ENCODE results near the gene TLE2.
A peak's percentile ranks its signal among the peaks of the same experiment; 100 is the strongest.
"Not testable (repeated sequence)": the region's sequence is repeated elsewhere in the genome, so short reads cannot be mapped to it uniquely, and the experiment has no call there.

TLE2 gene

GRCh38 chr19:2983351-2984214, 45.5 kb downstream of the TLE2 start:
- DNase-seq (ENCODE audit: low read depth): no peak

- no peak for DNase-seq (ENCODE audit: low read depth)
Measured at GRCh38 chr19:2982983-2983350, 46.1 kb downstream of the TLE2 start.

- DNase-seq (ENCODE audit: low read depth): no peak
Measured at GRCh38 chr19:2982561-2982960, 46.5 kb downstream of the TLE2 start.

- no peak for DNase-seq (ENCODE audit: low read depth)
Measured at GRCh38 chr19:2981898-2982297, 47.2 kb downstream of the TLE2 start.

- DNase-seq (ENCODE audit: low read depth): no peak
Measured at GRCh38 chr19:2978772-2979171, 50.3 kb downstream of the TLE2 start.

- DNase-seq (ENCODE audit: low read depth): no peak
Measured at GRCh38 chr19:2978166-2978767, 50.8 kb downstream of the TLE2 start.

- no peak for DNase-seq (ENCODE audit: low read depth)
Measured at GRCh38 chr19:2977746-2978138, 51.3 kb downstream of the TLE2 start.

GRCh38 chr19:2977001-2977745, 51.9 kb downstream of the TLE2 start, which contains the start of gene TLE6:
Gene TLE6 (plus strand): TSS chr19:2977564. CDS start chr19:2978234, 670 bp downstream.
- peak; percentile 88 for DNase-seq (ENCODE audit: low read depth)

GRCh38 chr19:2976609-2977000, 52.5 kb downstream of the TLE2 start:
- no peak for DNase-seq (ENCODE audit: low read depth)

- DNase-seq (ENCODE audit: low read depth): no peak
Measured at GRCh38 chr19:2974342-2975041, 54.6 kb downstream of the TLE2 start.

GRCh38 chr19:2973229-2973628, 55.9 kb downstream of the TLE2 start:
- no peak for DNase-seq (ENCODE audit: low read depth)

GRCh38 chr19:2970201-2970835, 58.8 kb downstream of the TLE2 start:
- no peak for DNase-seq (ENCODE audit: low read depth)

- DNase-seq (ENCODE audit: low read depth): no peak
Measured at GRCh38 chr19:2969104-2969504, 60.0 kb downstream of the TLE2 start.

GRCh38 chr19:2967972-2968371, 61.1 kb downstream of the TLE2 start:
- no peak for DNase-seq (ENCODE audit: low read depth)

- no peak for DNase-seq (ENCODE audit: low read depth)
Measured at GRCh38 chr19:2964874-2965273, 64.2 kb downstream of the TLE2 start.

- not testable (repeated sequence) for DNase-seq (ENCODE audit: low read depth)
Measured at GRCh38 chr19:2963631-2964030, 65.4 kb downstream of the TLE2 start.

- no peak for DNase-seq (ENCODE audit: low read depth)
Measured at GRCh38 chr19:2963122-2963521, 66.0 kb downstream of the TLE2 start.

GRCh38 chr19:2962018-2962670, 66.9 kb downstream of the TLE2 start:
- DNase-seq (ENCODE audit: low read depth): no peak

GRCh38 chr19:2960120-2960519, 69.0 kb downstream of the TLE2 start:
- DNase-seq (ENCODE audit: low read depth): no peak

GRCh38 chr19:2957160-2957559, 71.9 kb downstream of the TLE2 start:
- no peak for DNase-seq (ENCODE audit: low read depth)

GRCh38 chr19:2952953-2953481, 76.1 kb downstream of the TLE2 start:
- DNase-seq (ENCODE audit: low read depth): no peak

Data from T-helper 22 cell (primary cell).